ENCODE results near the gene COLQ. TPM values are rescaled to one million over a fixed set of nuclear protein-coding genes. Genes with fewer than 3 reads are reported as not detected.
A peak's percentile ranks its signal among the peaks of the same experiment; 100 is the strongest.
"Not testable (repeated sequence)": the region's sequence is repeated elsewhere in the genome, so short reads cannot be mapped to it uniquely, and the experiment has no call there.

COLQ gene
- total RNA-seq, 1 experiment from 2014 or later: 0.40 TPM

- no peak for DNase-seq (ENCODE audit: low read depth)
Observed at GRCh38 chr3:15492847-15493360, 28.6 kb downstream of the COLQ start.

- no peak for DNase-seq (ENCODE audit: low read depth)
Observed at GRCh38 chr3:15491143-15491542, 30.4 kb downstream of the COLQ start.

DNA sequence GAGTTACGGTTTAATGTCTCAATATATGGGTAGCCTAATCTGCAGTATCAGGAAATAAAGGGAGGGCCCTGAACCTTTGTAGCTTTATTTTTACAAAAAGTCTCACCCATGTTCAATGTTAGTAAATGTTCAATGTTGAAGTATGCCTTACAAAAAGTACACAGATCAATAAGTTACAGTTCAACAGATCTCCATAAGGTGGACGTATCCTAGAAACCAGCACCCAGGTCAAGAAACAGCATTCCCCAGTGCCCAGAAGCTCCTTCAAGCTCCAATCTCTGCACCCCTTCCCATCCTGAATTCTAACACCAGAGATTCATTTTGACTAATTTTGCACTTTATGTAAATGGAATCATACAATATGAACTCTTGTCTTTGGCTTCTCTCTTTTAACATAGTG lies 31.3 kb downstream of the COLQ start:
- DNase-seq (ENCODE audit: low read depth): no peak

- no peak for DNase-seq (ENCODE audit: low read depth)
Observed at GRCh38 chr3:15488002-15488401, 33.5 kb downstream of the COLQ start.

DNA sequence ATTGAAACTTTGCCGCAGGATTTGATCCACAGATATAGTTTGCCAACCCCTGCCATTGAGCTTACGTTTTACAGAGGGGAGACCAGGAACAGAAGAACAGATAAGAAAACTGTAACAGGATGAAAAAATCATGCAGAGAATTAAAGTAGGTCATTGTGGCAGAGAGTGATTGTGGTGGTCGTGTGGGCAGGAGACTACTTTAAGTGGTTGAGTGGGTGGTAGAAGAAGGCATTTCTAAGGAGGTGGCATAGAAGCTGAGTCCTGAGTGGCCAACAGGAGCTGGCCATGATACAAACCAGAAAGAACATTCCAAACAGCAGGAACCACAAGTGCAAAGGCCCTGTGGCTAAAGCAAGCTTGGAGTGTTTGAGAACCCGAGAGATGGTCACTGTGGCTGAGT lies 34.5 kb downstream of the COLQ start:
- DNase-seq (ENCODE audit: low read depth): no peak

- no peak for DNase-seq (ENCODE audit: low read depth)
Observed at GRCh38 chr3:15486020-15486419, 35.5 kb downstream of the COLQ start.

DNA sequence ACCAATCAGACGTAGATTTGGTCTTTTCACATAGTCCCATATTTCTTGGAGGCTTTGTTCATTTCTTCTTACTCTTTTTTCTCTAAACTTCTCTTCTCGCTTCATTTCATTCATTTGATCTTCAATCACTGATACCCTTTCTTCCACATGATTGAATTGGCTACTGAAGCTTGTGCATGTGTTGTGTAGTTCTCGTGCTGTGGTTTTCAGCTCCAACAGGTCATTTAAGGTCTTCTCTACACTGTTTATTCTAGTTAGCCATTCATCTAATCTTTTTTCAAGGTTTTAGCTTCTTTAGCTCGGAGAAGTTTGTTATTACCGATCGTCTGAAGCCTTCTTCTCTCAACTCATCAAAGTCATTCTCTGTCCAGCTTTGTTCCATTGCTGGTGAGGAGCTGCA lies 37.0 kb downstream of the COLQ start:
- DNase-seq (ENCODE audit: low read depth): not testable (repeated sequence)

GRCh38 chr3:15479400-15480224 lies 41.9 kb downstream of the COLQ start:
- DNase-seq (ENCODE audit: low read depth): peak; percentile 12

DNA sequence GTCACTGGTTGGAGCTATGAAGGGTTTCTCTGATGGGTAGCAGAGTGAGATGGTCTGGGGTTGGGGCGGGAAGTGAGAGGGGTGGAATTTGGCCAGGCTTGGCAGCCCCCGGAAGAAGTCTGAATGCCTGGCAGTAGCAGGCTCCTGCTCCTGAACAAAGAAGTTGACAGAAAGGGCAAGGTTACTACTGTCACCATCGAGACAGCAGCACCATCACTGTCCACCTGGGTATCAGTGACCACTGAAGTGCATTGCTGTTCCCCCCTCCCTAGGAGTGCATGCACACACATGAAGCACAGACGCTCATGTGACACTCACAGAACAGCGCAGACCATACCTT lies 42.9 kb downstream of the COLQ start:
- no peak for DNase-seq (ENCODE audit: low read depth)

DNA sequence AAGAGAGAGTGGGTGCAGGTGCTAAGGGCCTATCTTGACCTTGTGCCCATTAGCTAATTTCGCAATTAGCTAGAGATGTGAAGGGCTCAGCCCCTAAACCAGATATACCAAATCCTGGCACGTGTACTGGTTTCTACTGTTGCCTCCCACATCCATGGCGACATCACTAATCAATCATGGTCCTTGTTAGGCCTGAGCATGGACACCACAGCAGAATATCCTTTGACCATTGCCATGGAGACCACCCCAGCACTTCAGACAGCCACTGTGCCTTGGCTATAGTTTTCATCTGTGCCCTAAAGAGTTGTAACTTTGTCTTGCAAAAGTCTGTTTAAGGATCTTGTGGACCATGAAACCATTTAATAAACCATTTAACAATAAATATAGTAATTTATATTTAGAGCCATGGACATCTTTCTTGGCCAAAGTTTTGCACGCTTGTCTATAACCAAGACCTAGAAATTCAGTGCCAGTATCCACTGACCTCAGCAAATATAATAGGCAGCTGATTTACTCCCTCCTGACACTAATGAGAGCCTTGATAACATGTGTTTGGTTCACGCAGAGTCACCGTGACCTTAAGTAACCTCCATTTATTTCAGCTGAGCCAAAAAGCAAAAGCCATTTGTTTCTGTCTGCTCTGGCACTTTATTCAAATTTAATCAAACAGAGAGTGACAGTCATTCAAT lies 43.4 kb downstream of the COLQ start:
- peak; percentile 30 for DNase-seq (ENCODE audit: low read depth)

DNA sequence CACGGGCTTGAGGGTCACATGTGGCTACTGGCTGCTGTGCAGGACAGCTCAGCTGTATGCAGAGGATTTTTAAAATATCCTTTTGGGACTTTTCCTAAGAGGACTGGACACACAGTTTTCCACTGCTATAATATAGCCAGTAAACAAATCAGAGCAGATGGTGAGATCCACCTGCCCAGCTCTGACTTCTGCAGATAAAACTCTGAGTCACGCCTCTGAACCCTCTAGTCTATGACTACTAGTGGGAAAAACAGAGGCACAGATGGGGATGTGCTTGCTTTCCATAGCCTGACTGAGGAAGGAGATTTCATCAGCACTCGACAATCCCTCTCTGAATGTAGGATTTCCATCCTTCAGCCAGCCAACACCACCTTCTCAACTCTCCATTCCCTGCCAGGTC lies 45.1 kb downstream of the COLQ start:
- DNase-seq (ENCODE audit: low read depth): peak; percentile 70

- no peak for DNase-seq (ENCODE audit: low read depth)
Observed at GRCh38 chr3:15475161-15475560, 46.3 kb downstream of the COLQ start.

DNA sequence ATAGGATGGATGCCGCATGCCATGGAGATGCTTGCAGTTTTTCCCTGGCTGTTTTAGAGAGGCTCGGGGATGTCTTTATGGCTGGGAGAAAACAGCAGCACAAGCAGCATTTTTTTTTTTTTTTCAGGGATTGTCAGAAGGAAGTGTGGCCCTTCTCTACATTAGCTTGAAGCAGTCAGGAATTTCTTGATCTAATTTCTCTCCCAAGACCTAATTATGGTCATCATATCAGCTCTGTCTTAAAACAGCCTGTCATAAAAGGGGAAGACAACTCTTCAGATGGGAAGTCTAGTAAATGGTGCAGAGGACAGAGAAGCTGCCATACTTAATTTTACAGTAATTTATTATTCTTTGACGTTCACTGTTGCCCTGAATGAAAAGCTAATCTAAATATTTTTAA lies 49.6 kb downstream of the COLQ start:
- DNase-seq (ENCODE audit: low read depth): no peak

GRCh38 chr3:15470849-15471248 lies 50.7 kb downstream of the COLQ start:
- DNase-seq (ENCODE audit: low read depth): peak; percentile 62

- DNase-seq (ENCODE audit: low read depth): no peak
Observed at GRCh38 chr3:15470261-15470660, 51.2 kb downstream of the COLQ start.

GRCh38 chr3:15467227-15468181 lies 54.0 kb downstream of the COLQ start:
- no peak for DNase-seq (ENCODE audit: low read depth)

- no peak for DNase-seq (ENCODE audit: low read depth)
Observed at GRCh38 chr3:15465876-15466585, 55.5 kb downstream of the COLQ start.

DNA sequence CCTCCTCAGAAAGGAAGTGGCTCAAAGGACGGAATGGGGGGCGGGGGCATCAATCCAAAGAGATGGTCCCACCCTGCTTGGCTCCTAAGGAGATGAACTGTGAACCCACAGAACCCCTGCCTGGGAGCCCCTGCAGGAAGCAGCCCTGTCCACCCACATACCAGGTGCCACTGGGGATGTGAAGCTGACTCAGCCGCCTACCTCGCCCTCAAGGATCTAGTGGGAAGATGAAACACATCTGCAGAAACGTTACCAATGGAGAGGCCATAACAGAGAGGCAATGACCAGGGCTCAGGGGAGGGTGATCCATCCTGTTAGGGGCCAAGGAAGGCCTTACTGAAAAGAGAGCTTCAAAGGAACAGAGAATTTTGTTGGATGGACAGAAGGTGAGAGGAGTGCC lies 59.1 kb downstream of the COLQ start:
- DNase-seq (ENCODE audit: low read depth): no peak

DNA sequence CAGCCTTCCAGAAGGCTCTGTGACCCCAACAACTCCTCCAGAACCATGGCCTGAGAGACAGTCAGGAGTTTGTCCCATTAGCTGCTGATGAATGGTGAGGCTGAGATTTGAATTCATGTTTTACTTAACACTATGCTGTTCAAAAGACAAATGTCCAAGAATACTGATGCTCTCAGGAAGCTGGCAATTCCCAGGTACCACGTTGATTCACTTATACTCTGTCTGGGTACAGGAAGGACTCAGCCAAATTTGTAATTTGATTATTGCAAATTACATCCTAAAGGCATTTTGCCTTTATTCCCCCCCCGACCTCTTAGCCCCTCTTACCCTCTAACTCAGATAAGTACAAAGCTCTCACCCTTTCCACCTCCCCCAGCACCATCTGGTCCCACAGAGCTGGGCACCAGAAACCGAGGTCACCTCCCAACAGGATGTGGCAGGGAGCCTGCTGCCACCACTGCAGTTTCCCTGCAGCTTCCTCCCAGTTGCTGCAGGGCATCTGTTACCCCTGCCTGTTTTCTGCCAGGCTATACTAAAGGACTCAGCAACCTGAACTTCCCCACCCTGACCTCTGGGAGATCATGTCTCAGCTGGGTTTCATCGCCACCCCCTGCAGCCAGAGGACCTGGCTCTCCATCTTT lies 60.5 kb downstream of the COLQ start:
- DNase-seq (ENCODE audit: low read depth): peak; percentile 38

- no peak for DNase-seq (ENCODE audit: low read depth)
Observed at GRCh38 chr3:15458212-15458780, 63.2 kb downstream of the COLQ start.
